GM21367 (cell line): Measurements from ENCODE around the gene ZNF212.

Experiments
- ATAC-seq: cut with Tn5 transposase; IDR thresholded peaks from one replicate; pipeline ENCODE4 v1.9.1; 2021; ENCODE audit not compliant: unreplicated experiment

Gene ZNF212

GRCh38 chr7:149304006-149304405 lies 64.6 kb downstream of the ZNF212 start:
- ATAC-seq: no peak
